ENCODE results near the gene NTHL1.

Gene NTHL1

DNA sequence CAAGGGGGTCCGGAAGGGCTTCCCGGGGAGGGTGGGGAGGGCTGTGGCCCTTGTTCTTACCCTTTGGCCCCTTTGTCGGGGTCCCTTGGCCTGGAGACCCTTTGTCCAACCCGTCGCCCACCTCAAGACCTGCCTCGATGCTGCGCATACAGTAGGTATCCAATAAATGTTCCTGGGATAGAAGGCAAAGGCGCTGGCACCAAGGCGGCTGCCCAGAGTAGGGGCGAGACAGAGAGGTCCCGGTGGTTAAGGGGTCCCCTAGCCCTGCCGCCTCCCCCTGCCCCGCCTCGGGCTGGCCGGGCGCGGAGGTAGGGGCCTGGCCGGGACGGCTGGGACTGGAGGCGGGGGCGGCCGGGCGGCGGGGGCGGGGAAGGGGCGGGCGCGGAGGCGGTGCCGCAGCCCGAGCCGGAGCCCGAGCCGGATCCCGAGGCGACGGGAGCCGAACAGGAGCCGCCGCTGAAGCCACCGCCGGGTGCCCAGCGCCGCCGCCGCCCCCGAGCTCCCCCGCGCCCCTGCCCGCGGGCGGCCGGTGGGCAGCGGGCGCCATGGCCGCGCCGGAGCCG lies 21.1 kb downstream of the NTHL1 start, which contains the start of gene NHERF2:
Gene NHERF2 (plus strand): TSS at position 442 of the 563 bp plus-strand sequence. CDS start 104 bp downstream, at position 546.
- TF ChIP-seq CTCF (IDR thresholded peaks at IDR 0.05), result no peak
- DNase-seq (ENCODE audit: low spot score), result no peak
- Histone ChIP-seq H3K4me3 (peak within 1 kb of the TSS; percentile 91), H3K27ac (peak within 1 kb of the TSS; percentile 38 to 89)

- TF ChIP-seq CTCF (IDR thresholded peaks at IDR 0.05), result no peak
- Histone ChIP-seq H3K27ac (peak overlapping the region; percentile 38 to 89), H3K4me3 (peak overlapping the region; percentile 91)
- DNase-seq (ENCODE audit: low spot score), result no peak
Measured at GRCh38 chr16:2025878-2026460, 21.7 kb downstream of the NTHL1 start.

DNA sequence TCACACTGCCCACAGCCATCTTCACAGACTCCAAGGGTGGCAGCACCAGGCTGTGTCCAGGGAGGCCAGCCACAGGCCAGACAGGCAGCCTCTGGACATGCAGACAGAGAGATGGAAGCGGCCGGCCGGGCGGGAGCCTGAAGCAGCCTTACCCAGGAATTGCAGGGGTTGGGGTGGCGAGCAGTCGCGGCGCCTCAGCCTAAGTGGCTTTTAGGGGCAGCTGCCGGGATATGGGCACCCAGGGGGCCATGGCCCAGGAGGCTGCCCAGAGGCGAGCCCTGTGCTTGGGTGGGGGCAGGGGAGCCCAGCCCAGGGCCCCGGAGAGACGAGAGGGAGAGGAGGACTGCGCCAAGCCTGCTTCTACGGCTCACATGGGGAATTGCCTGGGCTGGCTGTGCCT lies 22.4 kb downstream of the NTHL1 start:
- no peak for DNase-seq (ENCODE audit: low spot score)
- Histone ChIP-seq H3K27ac (no peak overlapping the region), H3K4me3 (no peak overlapping the region)
- no peak for TF ChIP-seq CTCF (IDR thresholded peaks at IDR 0.05)

- H3K27ac ChIP-seq, result peak overlapping the region in 1 of 2 donors; percentile 75
- DNase-seq (ENCODE audit: low spot score), result no peak
- TF ChIP-seq CTCF (IDR thresholded peaks at IDR 0.05), result no peak
- H3K4me3 ChIP-seq, result peak overlapping the region; percentile 67
Measured at GRCh38 chr16:2024032-2024420, 23.6 kb downstream of the NTHL1 start.

- Histone ChIP-seq H3K27ac (peak overlapping the region in 1 of 2 donors; percentile 75), H3K4me3 (peak overlapping the region; percentile 67)
- peak; percentile 92 for DNase-seq (ENCODE audit: low spot score)
- peak; percentile 90 for TF ChIP-seq CTCF (IDR thresholded peaks at IDR 0.05)
Measured at GRCh38 chr16:2023092-2024031, 24.3 kb downstream of the NTHL1 start.

- H3K4me3 ChIP-seq, result peak overlapping the region; percentile 67
- no peak for DNase-seq (ENCODE audit: low spot score)
- no peak for TF ChIP-seq CTCF (IDR thresholded peaks at IDR 0.05)
- H3K27ac ChIP-seq, result no peak overlapping the region
Measured at GRCh38 chr16:2022723-2023091, 24.9 kb downstream of the NTHL1 start.
